ENCODE data around the gene EREG. TPM values are rescaled to one million over a fixed set of nuclear protein-coding genes. Genes with fewer than 3 reads are reported as not detected.

EREG gene
- total RNA-seq = not detected
- long read RNA-seq = 0 reads

GRCh38 chr4:74364652-74365491, at the start of gene EREG:
TSS of gene EREG (plus strand) at chr4:74365145. CDS start at chr4:74365309, 164 bp downstream.
- intact Hi-C loops (cut with DNase I) = no loop called here
- DNase-seq (ENCODE audit: missing footprints) (peak; percentile 81), ATAC-seq (peak; percentile 50)

DNA sequence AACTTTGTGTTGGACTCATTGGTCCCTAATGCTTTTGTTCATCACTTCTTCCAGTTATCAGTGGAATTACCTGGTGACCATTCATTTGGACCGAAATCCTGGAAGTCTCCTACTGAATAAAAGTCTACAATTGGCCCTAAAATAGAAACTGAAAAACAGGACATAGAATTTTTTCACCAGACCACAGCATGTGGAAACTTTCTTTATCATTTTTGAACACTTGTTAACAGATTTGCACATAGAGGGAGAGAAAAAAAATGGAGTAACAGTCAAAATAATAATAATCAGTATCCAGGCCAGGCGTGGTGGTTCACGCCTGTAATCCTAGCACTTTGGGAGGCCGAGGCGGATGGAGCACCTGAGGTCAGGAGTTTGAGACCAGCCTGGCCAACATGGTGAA, 49.6 kb upstream of the EREG start:
- intact Hi-C loops (cut with DNase I) = no loop called here
- DNase-seq (ENCODE audit: missing footprints) = no peak
- no peak for ATAC-seq

- intact Hi-C loops (cut with DNase I) = no loop called here
- ATAC-seq = no peak
- no peak for DNase-seq (ENCODE audit: missing footprints)
These were observed 48.5 kb upstream of the EREG start for GRCh38 chr4:74316397-74316796.

DNA sequence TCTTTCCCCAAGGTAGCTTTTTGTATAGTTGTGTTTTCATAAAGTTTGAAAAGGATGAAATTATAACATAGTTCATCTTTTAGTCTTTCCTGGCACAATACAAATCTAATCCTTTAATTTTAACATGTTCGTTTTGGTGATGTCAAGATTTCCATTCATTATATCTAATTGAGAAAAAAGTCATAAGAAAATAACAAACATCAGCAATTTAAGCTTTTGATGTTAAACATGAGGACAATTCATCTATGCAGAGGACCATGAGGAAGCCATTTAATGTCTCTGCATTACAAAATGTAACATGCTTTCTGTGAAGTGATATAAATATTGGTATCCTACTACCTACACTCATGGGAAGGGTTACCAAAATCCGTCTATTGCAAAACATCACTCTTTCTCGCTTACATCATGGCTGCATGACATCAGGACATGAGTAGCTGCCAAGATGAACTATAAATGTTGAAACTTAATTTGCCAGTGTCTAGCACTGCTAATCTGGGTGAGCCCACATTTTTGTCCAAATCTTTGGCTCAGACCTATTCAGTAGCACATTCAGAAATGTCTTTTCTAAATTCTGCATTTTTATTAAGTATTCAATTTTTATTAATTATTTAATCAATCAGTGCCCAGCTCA, 47.2 kb upstream of the EREG start:
- intact Hi-C loops (cut with DNase I) = no loop called here
- ATAC-seq (no peak), DNase-seq (ENCODE audit: missing footprints) (no peak)

DNA sequence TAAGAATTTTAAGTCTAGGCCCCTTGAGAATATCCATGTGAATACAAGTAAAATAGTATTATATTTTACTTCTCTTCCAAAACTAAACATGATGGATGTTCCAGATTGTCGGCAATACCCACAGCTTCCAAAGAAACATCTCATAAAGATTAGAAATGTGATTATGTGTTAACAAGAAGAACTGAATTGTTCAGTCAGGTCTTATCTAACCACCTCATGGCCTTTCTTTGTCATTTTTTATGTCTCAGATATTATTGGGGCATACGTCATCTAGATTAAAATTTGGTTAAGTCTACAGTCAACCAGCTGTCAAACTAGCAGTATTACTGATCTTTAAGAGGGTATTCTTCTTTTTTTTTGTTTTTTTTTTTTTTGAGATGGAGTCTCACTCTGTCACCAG, 46.7 kb upstream of the EREG start:
- DNase-seq (ENCODE audit: missing footprints) = no peak
- intact Hi-C loops (cut with DNase I) = no loop called here
- no peak for ATAC-seq

GRCh38 chr4:74319470-74319869, 45.5 kb upstream of the EREG start:
- ATAC-seq (no peak), DNase-seq (ENCODE audit: missing footprints) (peak; percentile 17)
- intact Hi-C loops (cut with DNase I) = no loop called here

- DNase-seq (ENCODE audit: missing footprints) (no peak), ATAC-seq (no peak)
- intact Hi-C loops (cut with DNase I) = no loop called here
These were observed 44.3 kb upstream of the EREG start for GRCh38 chr4:74320559-74321118.

DNA sequence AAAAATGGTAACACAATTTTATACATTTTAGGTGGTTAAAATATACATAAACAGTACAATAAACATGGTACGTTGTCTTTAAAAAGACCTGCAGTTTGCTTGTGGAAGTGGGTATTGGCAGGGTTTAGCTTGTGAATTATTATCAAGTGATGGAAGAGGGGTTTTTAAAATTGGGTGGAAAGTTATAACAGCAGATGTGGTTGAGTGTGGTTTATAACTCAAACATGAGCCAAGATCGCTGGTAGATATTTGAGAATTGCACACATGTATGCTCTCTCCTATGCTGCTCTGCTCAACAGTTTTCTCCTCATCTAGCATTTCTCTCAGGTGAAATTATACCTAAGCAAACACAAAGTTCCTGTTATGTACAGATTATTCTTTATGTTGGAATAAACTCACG, 42.6 kb upstream of the EREG start:
- intact Hi-C loops (cut with DNase I) = no loop called here
- no peak for ATAC-seq
- no peak for DNase-seq (ENCODE audit: missing footprints)

- intact Hi-C loops (cut with DNase I) = no loop called here
- DNase-seq (ENCODE audit: missing footprints) (no peak), ATAC-seq (no peak)
These were observed 41.3 kb upstream of the EREG start for GRCh38 chr4:74323663-74324062.

DNA sequence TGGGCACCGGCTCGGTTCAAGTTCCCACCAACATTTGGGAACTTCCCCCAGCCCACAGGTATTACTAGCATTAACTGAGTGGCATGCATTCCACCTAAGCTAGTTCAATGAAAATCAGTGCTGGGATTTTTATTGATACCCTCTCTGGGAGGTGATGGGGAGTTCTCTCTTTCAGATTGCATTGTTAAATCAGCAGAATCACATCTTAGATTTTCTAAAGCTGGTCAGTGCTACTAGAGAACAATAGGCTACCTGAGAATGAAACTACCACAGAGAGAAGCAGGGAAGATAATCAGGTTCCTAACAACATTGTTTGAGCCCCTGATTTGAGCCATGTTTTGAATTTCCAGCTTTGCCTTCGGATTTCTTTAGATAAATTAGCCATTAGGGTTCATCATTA, 40.7 kb upstream of the EREG start:
- ATAC-seq (no peak), DNase-seq (ENCODE audit: missing footprints) (no peak)
- intact Hi-C loops (cut with DNase I) = no loop called here

GRCh38 chr4:74325886-74326285, 39.1 kb upstream of the EREG start:
- no peak for DNase-seq (ENCODE audit: missing footprints)
- ATAC-seq = no peak
- intact Hi-C loops (cut with DNase I) = no loop called here

GRCh38 chr4:74327762-74328161, 37.2 kb upstream of the EREG start:
- ATAC-seq (no peak), DNase-seq (ENCODE audit: missing footprints) (no peak)
- intact Hi-C loops (cut with DNase I) = no loop called here

DNA sequence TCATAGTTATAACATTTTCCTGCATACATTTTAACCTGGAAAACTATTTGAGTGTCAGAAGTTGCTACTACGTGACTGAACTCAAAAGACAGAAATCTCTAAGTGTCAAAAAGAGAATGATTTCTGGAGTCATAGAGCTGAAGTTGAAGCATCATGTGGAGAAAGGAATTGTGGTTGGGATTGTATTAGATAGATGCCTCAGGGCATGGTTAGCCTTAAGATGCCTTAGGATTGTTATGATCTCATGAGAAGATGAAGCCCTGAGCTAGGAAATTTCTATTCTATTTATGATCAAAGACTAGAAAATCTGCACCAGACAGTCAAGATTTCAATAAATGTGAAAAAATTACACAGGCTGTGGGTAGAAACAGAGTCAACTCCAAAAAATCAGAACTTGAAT, 36.4 kb upstream of the EREG start:
- intact Hi-C loops (cut with DNase I) = no loop called here
- ATAC-seq (no peak), DNase-seq (ENCODE audit: missing footprints) (no peak)

GRCh38 chr4:74329307-74329706, 35.6 kb upstream of the EREG start:
- intact Hi-C loops (cut with DNase I) = no loop called here
- ATAC-seq (no peak), DNase-seq (ENCODE audit: missing footprints) (no peak)

DNA sequence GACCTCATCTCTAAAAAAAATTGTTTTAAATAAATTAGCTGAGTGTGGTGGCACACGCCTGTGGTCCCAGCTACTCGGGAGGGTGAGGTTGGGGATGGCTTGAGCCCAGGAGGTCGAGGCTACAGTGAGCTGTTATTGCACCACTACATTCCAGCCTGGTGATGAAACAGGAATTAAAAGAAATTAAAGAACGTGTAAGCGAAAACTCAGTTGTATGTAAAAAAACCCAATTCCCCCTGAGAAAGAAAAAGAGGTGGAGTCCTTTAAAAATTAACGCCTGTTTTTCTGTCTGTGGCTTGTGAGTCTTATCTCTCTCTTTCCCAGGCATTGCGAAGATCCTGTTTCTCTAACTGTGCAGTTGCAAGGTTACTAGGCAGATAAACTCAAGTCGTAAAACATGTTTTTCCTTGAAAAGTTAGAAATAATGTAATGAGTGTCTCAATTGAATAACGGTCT, 34.6 kb upstream of the EREG start:
- DNase-seq (ENCODE audit: missing footprints) = no peak
- intact Hi-C loops (cut with DNase I) = no loop called here
- no peak for ATAC-seq

DNA sequence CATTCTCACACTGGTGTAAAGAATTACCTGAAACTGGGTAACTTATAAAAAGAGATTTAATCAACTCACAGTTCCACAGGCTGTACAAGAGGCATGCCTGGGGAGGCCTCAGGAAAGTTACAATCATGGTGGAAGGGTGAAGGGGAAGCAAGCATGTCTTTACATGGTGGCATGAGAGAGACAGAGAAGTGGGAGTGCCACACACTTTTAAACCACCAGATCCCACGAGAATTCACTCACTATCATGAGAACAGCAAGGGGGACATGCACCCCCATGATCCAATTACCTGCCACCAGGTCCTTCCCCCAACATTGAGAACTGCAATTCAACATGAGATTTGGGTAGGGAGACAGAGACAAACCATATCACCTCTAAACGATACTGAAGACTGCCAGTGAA, 33.7 kb upstream of the EREG start:
- intact Hi-C loops (cut with DNase I) = no loop called here
- no peak for ATAC-seq

GRCh38 chr4:74331944-74332343, 33.0 kb upstream of the EREG start:
- intact Hi-C loops (cut with DNase I) = no loop called here
- DNase-seq (ENCODE audit: missing footprints) (no peak), ATAC-seq (no peak)

More for the DNA sequence above, 33.7 kb upstream of the EREG start:
- DNase-seq (ENCODE audit: missing footprints) = no peak

- no peak for ATAC-seq
- no peak for DNase-seq (ENCODE audit: missing footprints)
- intact Hi-C loops (cut with DNase I) = no loop called here
These were observed 30.3 kb upstream of the EREG start for GRCh38 chr4:74334636-74335035.

GRCh38 chr4:74335341-74336021, 29.5 kb upstream of the EREG start:
- no peak for DNase-seq (ENCODE audit: missing footprints)
- intact Hi-C loops (cut with DNase I) = no loop called here
- ATAC-seq = no peak
